HEK293T (cell line): ENCODE data around the gene TDG.

ENCODE experiments used
- ARNT ChIP-seq: fragments of 450-650 bp; IDR thresholded peaks from 2 replicates; pipeline ENCODE4 v1.6.1; 2017; ENCODE audit warnings: mild to moderate bottlenecking
- BHLHE40 ChIP-seq: fragments of 450-650 bp; IDR thresholded peaks from 2 replicates; pipeline ENCODE4 v1.6.1; 2016; ENCODE audit warnings: mild to moderate bottlenecking, moderate library complexity, borderline replicate concordance
- FOXK2 ChIP-seq: fragments of 450-650 bp; IDR thresholded peaks from 2 replicates; pipeline ENCODE4 v1.6.1; 2016; ENCODE audit warnings: mild to moderate bottlenecking
- FOXM1 ChIP-seq: fragments of 450-650 bp; IDR thresholded peaks from 2 replicates; pipeline ENCODE4 v1.6.1; 2017; ENCODE audit warnings: mild to moderate bottlenecking, borderline replicate concordance
- HDGF ChIP-seq: fragments of 450-650 bp; IDR thresholded peaks from 2 replicates; pipeline ENCODE4 v1.6.1; 2017; ENCODE audit warnings: antibody characterized with exemption, borderline replicate concordance
- LEF1 ChIP-seq: fragments of 450-650 bp; IDR thresholded peaks from 2 replicates; pipeline ENCODE4 v1.6.1; 2017; ENCODE audit warnings: mild to moderate bottlenecking, borderline replicate concordance
- PKNOX1 ChIP-seq: fragments of 450-650 bp; IDR thresholded peaks from 2 replicates; pipeline ENCODE4 v1.6.1; 2016
- SUZ12 ChIP-seq: fragments of 450-650 bp; IDR thresholded peaks from 2 replicates; pipeline ENCODE4 v1.6.1; 2016; ENCODE audit warnings: mild to moderate bottlenecking
- TARDBP ChIP-seq: fragments of 450-650 bp; IDR thresholded peaks from 2 replicates; pipeline ENCODE4 v1.6.1; 2016
- ZNF384 ChIP-seq: fragments of 450-650 bp; IDR thresholded peaks from 2 replicates; pipeline ENCODE4 v1.6.1; 2016

GRCh38 chr12:104022786-104023185 is 57.1 kb downstream of the TDG start:
- TF ChIP-seq FOXM1 (no peak), PKNOX1 (no peak), ARNT (no peak), SUZ12 (no peak), TARDBP (no peak), BHLHE40 (no peak), ZNF384 (no peak), FOXK2 (no peak), LEF1 (no peak), HDGF (no peak)
